Medulla oblongata (tissue), 1 donor: ENCODE measurements around the gene AFAP1L2.
A peak's percentile ranks its signal among the peaks of the same experiment; 100 is the strongest.

Experiments
- DNase-seq: peaks from one replicate; pipeline ENCODE4 v3.0.0-alpha.2; 2015; ENCODE audit errors: extremely low spot score

Gene AFAP1L2

DNA sequence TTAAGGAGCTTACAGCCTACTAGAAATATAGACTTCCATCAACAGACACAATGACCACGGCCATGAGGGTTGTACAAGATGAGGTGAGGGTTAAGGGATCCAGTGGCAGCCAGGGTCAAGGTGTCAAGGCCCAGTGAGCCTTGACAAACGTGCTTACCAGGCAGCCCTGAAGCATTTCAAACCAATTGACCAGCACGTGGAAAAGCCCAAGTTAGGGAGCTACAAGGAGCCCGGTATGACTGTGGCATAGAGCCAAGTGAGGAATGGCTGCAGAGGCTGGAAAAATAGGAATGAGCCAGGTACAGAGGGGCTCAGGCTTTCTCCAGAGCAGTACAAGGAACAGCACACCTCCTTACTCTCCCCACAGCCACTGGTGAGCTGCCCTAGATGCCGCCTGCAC is 12.7 kb downstream of the AFAP1L2 start:
- no peak for DNase-seq

DNA sequence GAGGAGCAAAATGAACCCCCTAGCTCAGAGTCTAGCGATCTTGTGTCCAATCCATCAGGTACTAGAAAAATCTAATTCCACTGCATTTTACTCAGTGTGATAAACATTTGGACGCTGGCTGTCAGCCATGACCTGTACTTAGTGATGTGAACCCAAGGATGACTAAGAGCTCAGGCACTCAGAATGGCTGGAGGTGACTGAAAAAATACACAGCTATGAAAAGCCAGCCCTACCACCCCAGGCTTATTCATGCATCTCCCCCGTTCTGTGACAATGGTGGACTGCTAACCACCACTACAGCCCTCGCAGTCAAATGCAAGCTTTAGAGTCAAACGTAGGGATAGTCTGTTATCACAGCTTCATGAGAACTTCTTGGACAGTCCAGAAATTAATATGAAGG is 14.9 kb downstream of the AFAP1L2 start:
- no peak for DNase-seq

DNA sequence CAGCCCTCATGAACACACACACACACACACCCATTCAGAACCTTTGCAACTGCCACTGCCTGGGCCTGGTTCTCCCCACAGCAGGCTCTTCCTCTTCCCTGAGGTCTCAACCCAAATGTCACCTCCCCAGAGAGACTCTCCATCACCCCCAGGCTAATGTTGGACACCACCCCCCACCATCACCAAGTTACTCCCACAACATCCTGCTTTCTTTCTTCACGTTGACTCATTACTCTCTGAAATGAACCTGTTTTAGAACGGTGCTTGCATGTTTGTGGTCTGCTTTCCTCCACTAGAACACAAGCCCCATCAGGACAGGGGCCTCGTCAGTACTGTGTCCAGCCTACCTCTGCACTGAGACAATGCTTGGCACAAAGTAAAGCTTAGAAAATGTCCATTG is 16.0 kb downstream of the AFAP1L2 start:
- no peak for DNase-seq

DNA sequence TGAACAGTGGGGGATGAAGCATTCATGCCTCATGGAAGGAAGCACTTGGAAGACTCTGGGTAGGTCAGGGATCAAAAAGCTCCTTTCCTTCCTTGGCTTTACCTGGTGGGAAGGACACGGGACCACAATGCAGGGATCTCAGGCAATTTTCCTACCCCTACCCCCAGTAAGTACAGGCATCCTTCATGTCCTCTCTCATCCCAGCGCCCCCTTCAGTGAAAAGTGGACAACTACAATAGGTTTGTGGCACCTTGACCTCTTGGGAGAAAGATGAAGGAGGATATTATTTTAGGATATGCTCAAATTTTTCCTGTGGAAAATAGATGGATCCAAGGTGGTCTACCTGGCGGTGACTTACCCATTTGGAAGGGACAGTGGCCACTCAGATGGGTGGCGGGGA is 16.5 kb downstream of the AFAP1L2 start:
- DNase-seq = no peak

DNA sequence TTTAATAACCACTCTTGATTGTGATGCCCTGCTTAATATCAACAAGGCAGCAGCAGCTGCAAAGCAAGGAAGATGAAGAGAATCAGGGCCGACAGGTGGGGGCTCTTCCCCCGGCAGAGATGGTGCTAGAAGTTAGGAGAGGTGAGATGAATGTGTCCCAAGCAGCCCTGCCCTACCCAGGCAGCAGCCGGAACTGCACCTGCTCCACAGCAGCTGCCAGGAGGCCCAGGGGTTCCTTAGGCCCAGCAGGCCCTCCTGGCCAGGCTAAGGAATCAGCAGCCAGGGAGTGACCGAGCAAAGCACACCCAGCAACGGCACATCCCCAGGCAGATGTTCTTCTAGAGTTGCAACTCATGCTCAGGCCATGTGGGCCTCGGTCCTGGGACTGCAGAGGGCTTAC is 17.9 kb downstream of the AFAP1L2 start:
- no peak for DNase-seq

GRCh38 chr10:114385557-114385956 is 18.7 kb downstream of the AFAP1L2 start:
- no peak for DNase-seq

DNA sequence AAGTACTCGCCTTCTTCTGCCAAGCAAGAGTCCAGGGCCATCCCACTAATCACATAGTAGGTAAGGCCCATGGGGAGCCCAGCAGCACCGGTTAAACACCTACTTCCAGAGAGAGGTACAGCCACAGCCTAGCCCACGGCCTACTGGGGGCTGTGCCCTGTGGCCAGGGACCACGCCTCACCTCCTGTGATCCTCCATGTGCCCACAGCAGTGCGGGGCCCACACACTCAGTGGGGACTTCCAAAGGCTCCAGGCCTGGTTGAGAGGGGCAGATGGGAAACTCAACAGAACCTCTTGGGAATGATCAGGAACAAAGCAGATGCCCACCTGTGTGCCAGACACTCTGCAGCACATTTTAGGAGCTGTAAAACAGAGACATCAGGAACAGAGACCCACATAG is 19.7 kb downstream of the AFAP1L2 start:
- DNase-seq = no peak

GRCh38 chr10:114384181-114384580 is 20.1 kb downstream of the AFAP1L2 start:
- peak; percentile 84 for DNase-seq

GRCh38 chr10:114380797-114381196 is 23.5 kb downstream of the AFAP1L2 start:
- DNase-seq = no peak

DNA sequence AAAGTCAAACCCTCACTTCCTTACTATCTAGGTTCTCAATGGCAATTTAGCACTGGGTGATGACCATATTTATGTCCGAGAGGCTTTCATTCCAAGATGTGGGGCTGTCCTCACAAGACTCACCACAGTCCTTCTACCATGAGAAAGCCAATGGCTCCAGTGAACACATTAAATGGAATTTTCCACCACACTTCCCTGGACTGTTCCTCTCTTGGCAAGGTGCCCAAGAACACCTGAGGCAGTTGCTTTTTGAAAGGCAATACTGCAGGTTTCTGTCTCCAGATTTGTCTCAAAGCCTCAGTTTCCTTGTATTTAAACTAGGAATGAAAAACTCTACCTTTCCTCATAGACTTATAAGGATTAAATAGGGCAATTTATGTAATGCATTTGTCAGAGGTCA is 24.2 kb downstream of the AFAP1L2 start:
- DNase-seq = no peak

DNA sequence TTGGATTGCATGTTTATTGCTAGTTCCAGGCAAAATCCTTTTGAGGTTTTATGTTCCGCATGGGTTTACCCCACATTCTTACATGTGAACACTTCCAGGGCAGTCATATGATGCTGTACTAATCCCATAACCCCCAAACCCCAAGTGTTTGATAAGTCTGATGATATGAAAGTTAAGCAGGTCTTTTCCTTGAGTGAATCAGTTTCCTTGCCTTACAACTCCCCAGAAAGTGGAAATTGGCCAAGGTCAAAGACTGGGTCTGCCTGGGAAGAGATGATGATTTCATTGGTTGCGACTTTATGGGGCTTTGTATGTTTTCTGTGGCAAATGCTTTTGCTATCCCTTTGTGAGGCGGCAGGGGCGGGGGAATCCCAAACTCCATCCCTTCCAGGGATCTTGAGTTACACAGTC is 24.7 kb downstream of the AFAP1L2 start:
- no peak for DNase-seq

- no peak for DNase-seq
These were observed 27.8 kb downstream of the AFAP1L2 start for GRCh38 chr10:114376523-114376922.

DNA sequence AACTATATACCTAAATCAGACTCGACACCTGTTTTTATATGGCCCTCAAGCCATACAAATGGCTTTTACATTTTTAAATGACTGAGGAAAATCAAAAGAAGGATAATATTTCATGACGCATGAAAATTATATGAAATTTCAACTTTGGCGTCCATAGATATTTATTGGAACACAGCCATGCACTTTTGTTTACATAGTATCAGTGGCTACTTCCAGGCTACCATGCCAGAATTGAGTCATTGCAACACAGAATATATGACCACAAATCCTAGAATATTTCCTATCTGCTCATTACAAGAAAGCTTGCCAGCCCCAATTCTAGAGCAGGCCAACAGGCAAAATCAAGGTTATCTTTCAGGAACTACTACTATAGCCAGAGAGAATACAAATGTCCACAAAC is 29.3 kb downstream of the AFAP1L2 start:
- DNase-seq = no peak

DNA sequence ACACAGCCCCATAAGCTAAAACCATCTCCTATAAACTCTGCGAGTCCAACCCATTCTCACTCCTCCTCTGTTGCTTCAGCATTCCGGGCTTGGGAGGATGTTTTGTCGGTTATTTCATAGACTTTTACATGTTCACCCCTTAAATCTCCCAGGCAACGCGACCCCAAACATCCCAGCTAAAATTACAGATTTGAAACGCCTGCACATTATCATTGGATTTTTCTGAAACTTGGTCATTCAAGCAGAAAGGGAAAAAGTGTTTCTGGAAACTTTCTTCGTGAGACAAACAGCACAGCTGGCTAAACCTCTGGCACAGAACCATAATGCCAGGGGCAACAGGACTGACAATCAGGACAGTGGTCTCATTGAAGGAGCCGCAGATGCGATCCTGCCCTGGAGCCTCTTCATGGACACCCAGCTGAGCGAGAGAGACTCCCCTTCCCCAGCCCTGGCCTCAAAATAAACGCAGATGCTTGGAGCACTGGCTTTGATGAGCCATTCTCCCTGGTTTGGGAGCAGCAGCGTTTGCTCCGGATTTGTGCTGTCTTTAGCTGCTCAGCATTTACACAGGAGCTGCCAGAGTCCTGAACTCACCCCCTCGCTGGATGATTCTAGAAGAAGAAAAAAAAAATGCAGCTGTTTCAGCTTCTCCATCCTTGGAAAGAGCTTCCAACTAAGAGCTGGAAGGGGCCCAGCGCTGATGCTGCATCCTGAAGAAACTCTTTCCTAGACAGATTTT is 30.1 kb downstream of the AFAP1L2 start:
- DNase-seq = peak; percentile 39

DNA sequence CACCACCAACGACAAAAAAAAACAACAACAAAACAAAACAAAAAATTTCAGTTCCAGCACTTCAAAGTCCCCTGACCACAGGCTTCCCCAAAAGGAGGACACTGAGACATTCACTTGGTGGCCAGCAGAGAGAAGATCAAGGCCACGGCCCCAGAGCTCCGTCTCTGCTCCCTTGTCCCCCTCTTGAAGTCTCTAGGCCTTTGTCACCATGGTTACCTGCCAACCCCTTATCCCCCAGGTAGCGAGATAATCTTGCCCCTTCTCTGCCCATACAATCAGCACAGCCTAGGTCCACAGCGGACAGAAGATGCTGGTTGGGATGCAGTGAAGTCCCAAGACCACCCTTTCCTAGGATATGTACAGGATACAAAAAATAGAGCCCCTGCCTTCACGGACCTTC is 30.7 kb downstream of the AFAP1L2 start:
- no peak for DNase-seq

DNA sequence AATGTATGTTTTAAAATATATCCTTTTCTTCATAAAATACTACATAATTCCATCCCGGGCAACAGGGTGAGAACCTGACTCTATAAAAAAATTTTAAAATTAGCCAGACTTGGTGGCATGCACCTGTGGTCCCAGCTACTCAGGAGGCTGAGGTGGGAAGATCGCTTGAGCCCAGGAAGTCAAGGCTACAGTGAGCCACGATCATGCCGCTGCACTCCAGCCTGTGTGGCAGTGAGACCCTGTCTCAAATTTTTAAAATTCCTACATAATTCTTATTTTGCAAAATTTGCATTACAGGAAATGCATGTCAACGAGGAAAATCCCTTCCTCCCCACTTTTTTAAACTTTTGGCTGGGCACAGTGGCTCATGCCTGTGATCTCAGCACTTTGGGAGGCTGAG is 31.3 kb downstream of the AFAP1L2 start:
- DNase-seq = no peak

DNA sequence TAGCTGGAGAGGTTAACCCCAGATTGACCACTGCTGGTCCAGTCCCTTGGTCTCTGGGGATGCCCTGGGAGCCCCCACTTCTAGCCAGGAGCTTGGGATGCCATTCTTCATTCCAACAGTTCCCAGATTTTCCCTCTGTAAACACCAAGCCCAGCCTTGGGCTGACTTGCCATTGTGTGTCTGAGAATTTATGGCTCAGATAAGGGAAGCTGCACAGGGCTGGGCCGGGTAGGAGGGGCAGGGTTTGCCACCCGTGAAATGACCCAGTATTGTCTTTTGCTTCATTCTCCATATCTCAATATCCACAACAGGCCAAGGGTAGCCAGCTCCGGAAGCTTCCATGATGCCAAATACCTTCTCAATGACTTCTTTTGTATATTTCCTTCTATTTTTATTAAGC is 32.1 kb downstream of the AFAP1L2 start:
- DNase-seq = no peak

DNA sequence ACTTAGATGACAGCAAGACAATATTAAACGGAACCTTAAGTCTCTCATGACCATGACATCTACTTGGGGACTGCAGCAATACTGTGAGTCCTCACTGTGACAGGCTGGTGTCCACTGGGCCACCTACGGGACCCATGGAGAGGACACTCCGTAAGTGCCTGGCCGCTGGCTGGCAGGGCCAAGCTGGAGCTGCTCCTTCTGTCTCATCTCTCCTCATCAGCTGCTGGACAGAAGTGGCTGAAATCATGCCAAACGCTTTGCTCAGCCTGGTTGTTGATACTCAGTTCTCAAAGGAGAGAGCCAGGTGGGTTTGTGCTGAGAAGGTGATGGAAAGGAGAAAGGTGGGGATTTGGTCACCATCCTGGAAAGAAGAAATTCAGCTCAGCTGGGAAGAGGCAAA is 33.3 kb downstream of the AFAP1L2 start:
- no peak for DNase-seq

GRCh38 chr10:114370199-114370598 is 34.1 kb downstream of the AFAP1L2 start:
- no peak for DNase-seq

DNA sequence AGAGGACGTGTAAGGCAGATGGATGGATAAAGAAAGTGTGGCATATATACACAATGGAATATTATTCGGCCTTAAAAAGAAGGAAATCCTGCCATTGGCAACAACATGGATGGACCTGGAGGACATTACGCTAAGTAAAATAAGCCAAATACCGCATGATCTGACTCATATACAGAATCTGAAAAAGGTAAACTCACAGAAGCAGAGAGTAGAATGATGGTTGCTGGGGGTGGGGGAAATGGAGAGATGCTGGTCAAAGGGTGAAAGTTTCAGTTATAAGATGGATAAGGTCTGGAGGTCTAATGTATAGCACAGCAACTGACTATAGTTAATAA is 36.3 kb downstream of the AFAP1L2 start:
- DNase-seq = no peak

DNA sequence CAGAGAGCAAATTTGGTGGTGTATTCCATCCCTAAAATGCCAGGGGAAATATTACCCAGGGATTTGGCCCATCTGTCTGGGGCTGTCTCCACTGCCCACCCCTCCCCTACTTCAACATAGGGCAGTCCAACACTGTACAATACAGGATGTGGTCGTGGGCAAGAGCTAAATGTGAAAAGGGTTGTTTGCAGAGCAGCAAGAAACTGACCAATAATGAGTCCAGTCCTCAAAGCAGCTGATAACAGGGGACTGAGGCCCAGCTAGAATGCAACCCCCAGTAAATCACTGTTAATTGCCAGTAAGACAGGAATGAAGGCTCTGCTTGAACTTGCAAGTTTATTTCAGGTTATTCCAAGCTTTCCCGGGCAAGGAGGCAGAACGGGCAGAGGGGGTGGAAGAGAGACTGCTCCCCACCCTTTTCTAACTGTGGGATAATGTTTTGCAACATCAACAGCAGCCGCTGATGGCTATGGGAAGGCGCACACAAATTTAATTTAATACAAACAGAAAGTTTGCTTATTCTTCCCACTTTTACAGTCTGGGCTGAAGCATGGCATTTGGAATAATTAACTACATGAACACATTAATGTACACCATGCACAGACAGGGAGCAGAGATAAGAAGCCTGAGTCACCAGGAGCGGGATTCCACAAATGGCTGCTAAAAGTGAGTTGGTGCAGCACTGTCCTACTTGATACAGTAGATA is 36.8 kb downstream of the AFAP1L2 start:
- no peak for DNase-seq

- DNase-seq = no peak
These were observed 39.6 kb downstream of the AFAP1L2 start for GRCh38 chr10:114364726-114365125.

GRCh38 chr10:114363745-114364454 is 40.4 kb downstream of the AFAP1L2 start:
- no peak for DNase-seq
